Measurements from ENCODE around the gene CACNA1I.

DNA sequence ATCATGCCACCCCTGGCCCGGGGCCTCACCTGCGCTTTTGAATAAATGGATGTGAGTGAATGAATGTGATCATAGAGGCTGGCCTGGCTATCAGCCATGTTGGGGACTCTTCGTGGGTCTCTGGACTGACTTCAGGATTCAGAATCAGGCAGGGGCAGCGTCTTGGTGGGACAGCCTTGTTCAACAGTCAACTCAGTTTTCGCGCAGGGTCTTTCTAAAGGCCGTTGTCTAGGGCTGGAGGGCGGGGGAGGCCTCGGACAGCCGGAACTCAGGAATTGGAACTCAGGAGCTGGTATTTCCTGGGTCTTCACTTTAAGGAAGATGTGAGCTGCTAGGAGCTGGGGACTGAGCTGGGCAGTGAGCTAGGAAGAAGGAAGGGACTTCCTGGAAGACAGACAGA is 146.0 kb downstream of the CACNA1I start:
- TF ChIP-seq ZNF350 (tag by site-specific recombination; IDR thresholded peaks at IDR 0.05) (no peak), ZNF624 (tag by site-specific recombination; IDR thresholded peaks at IDR 0.05) (no peak), PRDM1 (tag by site-specific recombination; IDR thresholded peaks at IDR 0.05) (no peak), ZNF510 (tag by site-specific recombination; IDR thresholded peaks at IDR 0.05; ENCODE audit: insufficient replicate concordance) (no peak), MEIS1 (CRISPR knock-in tag; IDR thresholded peaks at IDR 0.05; ENCODE audit: borderline replicate concordance) (no peak), SP3 (tag by site-specific recombination; IDR thresholded peaks at IDR 0.05) (no peak), BCL11A (tag by site-specific recombination; IDR thresholded peaks at IDR 0.05; ENCODE audit: low read depth) (no peak), ZNF146 (tag by site-specific recombination; IDR thresholded peaks at IDR 0.05) (no peak), ZNF24 (tag by site-specific recombination; IDR thresholded peaks at IDR 0.05) (no peak)
- TF ChIP-seq, protein P1, sequence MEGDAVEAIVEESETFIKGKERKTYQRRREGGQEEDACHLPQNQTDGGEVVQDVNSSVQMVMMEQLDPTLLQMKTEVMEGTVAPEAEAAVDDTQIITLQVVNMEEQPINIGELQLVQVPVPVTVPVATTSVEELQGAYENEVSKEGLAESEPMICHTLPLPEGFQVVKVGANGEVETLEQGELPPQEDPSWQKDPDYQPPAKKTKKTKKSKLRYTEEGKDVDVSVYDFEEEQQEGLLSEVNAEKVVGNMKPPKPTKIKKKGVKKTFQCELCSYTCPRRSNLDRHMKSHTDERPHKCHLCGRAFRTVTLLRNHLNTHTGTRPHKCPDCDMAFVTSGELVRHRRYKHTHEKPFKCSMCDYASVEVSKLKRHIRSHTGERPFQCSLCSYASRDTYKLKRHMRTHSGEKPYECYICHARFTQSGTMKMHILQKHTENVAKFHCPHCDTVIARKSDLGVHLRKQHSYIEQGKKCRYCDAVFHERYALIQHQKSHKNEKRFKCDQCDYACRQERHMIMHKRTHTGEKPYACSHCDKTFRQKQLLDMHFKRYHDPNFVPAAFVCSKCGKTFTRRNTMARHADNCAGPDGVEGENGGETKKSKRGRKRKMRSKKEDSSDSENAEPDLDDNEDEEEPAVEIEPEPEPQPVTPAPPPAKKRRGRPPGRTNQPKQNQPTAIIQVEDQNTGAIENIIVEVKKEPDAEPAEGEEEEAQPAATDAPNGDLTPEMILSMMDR (tag by site-specific recombination; IDR thresholded peaks at IDR 0.05) = no peak
- TF ChIP-seq, protein P2, sequence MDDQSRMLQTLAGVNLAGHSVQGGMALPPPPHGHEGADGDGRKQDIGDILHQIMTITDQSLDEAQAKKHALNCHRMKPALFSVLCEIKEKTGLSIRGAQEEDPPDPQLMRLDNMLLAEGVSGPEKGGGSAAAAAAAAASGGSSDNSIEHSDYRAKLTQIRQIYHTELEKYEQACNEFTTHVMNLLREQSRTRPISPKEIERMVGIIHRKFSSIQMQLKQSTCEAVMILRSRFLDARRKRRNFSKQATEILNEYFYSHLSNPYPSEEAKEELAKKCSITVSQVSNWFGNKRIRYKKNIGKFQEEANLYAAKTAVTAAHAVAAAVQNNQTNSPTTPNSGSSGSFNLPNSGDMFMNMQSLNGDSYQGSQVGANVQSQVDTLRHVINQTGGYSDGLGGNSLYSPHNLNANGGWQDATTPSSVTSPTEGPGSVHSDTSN (CRISPR knock-in tag; IDR thresholded peaks at IDR 0.05) = no peak

Measured in HEK293 (cell line).